Right atrium auricular region (tissue), 2 donors: ENCODE measurements around the gene MPPED2. TPM values are rescaled to one million over a fixed set of nuclear protein-coding genes. Genes with fewer than 3 reads are reported as not detected.
A peak's percentile ranks its signal among the peaks of the same experiment; 100 is the strongest.

Experiments used
- DNase-seq: peaks from one replicate; pipeline ENCODE4 v3.0.0-alpha.2; 2019; ENCODE audit warnings: low spot score
- H3K27ac ChIP-seq, 2 donors: fragments of 200-600 bp; sonication (generic); 1 replicate in 1 of 2; 2 replicates in 1 of 2; pipeline ENCODE4 v1.5.1; 2016 to 2019
- H3K27me3 ChIP-seq, 2 donors: fragments of 200-600 bp; sonication (generic); one replicate each; pipeline versions ENCODE4 v1.5.1 to v1.6.0; 2017 to 2019
- H3K36me3 ChIP-seq: fragments of 200-600 bp; sonication (generic); one replicate; pipeline ENCODE4 v1.5.1; 2016
- H3K4me1 ChIP-seq, 2 donors: fragments of 200-600 bp; sonication (generic); one replicate each; pipeline versions ENCODE4 v1.5.1 to v1.6.0; 2017 to 2019
- H3K4me3 ChIP-seq, 2 donors: fragments of 200-600 bp; sonication (generic); 1 replicate in 1 of 2; 2 replicates in 1 of 2; pipeline ENCODE4 v1.5.1; 2017 to 2019; ENCODE audit warnings: mild to moderate bottlenecking in 1 of 2, moderate library complexity in 1 of 2
- H3K9me3 ChIP-seq, 2 donors: fragments of 200-600 bp; sonication (generic); one replicate each; pipeline ENCODE4 v1.5.1; 2019
- CTCF ChIP-seq, 2 donors: fragments of 200-600 bp; sonication (generic); IDR thresholded peaks; one replicate each; pipeline ENCODE4 v1.5.1; 2019; ENCODE audit warnings: antibody characterized with exemption in 2 of 2
- total RNA-seq, 2 donors: library from RNA; depleted of rRNA; stranded (reverse); fragments of >200 nt; gene quantifications; one replicate each; pipeline ENCODE4 v1.1.0, GENCODE V29; 2016

Gene MPPED2
- total RNA-seq, 2 donors from 2014 or later = 1.1 to 1.6 TPM

GRCh38 chr11:30497600-30497999, 88.6 kb downstream of the MPPED2 start:
- no peak for DNase-seq
- no peak overlapping the region for H3K4me3 ChIP-seq
- H3K36me3 ChIP-seq = no peaks in the 10 kb centered on the region
- no peaks in the 10 kb centered on the region for H3K9me3 ChIP-seq
- peaks cover 0 to 5% of the 10 kb centered on the region in 2 donors for H3K4me1 ChIP-seq
- H3K27me3 ChIP-seq = no peaks in the 10 kb centered on the region
- TF ChIP-seq CTCF (IDR thresholded peaks at IDR 0.05) = no peak
- H3K27ac ChIP-seq = no peak overlapping the region

GRCh38 chr11:30496935-30497334, 89.2 kb downstream of the MPPED2 start:
- H3K27me3 ChIP-seq = no peaks in the 10 kb centered on the region
- no peak for DNase-seq
- H3K36me3 ChIP-seq = no peaks in the 10 kb centered on the region
- H3K4me3 ChIP-seq = no peak overlapping the region
- no peak overlapping the region for H3K27ac ChIP-seq
- H3K9me3 ChIP-seq = no peaks in the 10 kb centered on the region
- peaks cover 0 to under 1% of the 10 kb centered on the region in 2 donors for H3K4me1 ChIP-seq
- TF ChIP-seq CTCF (IDR thresholded peaks at IDR 0.05) = no peak

GRCh38 chr11:30495437-30495836, 90.7 kb downstream of the MPPED2 start:
- no peaks in the 10 kb centered on the region for H3K36me3 ChIP-seq
- H3K4me3 ChIP-seq = no peak overlapping the region
- DNase-seq = no peak
- no peak overlapping the region for H3K27ac ChIP-seq
- no peaks in the 10 kb centered on the region for H3K9me3 ChIP-seq
- H3K4me1 ChIP-seq = no peaks in the 10 kb centered on the region
- no peaks in the 10 kb centered on the region for H3K27me3 ChIP-seq
- no peak for TF ChIP-seq CTCF (IDR thresholded peaks at IDR 0.05)

DNA sequence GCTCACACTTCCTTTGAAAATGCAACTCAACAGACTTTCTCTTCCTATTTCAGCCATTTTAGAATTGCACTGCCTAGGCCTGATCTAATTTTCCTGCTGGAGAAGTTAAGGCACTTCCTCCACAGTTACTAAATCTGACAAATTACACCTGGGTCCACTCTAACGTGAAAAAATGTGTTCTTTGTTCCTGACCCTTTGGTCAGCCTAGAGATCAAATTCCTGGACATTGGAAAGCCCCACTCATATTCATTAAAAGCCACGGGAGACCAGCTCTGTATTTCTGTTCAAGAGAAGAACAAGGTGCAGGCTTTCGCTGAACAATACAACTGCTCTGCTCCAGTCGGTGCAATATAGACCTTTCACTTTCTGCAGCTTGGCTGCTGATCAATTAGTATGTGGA, 96.6 kb downstream of the MPPED2 start:
- Histone ChIP-seq H3K4me1 (peaks cover 0 to 26% of the 10 kb centered on the region in 2 donors), H3K27ac (no peak overlapping the region), H3K27me3 (no peaks in the 10 kb centered on the region), H3K36me3 (no peaks in the 10 kb centered on the region), H3K9me3 (no peaks in the 10 kb centered on the region), H3K4me3 (no peak overlapping the region)
- no peak for TF ChIP-seq CTCF (IDR thresholded peaks at IDR 0.05)
- no peak for DNase-seq

GRCh38 chr11:30489076-30489475, 97.1 kb downstream of the MPPED2 start:
- Histone ChIP-seq H3K27ac (no peak overlapping the region), H3K4me1 (peaks cover 0 to 26% of the 10 kb centered on the region in 2 donors), H3K36me3 (no peaks in the 10 kb centered on the region), H3K9me3 (no peaks in the 10 kb centered on the region), H3K4me3 (no peak overlapping the region), H3K27me3 (no peaks in the 10 kb centered on the region)
- no peak for TF ChIP-seq CTCF (IDR thresholded peaks at IDR 0.05)
- no peak for DNase-seq

DNA sequence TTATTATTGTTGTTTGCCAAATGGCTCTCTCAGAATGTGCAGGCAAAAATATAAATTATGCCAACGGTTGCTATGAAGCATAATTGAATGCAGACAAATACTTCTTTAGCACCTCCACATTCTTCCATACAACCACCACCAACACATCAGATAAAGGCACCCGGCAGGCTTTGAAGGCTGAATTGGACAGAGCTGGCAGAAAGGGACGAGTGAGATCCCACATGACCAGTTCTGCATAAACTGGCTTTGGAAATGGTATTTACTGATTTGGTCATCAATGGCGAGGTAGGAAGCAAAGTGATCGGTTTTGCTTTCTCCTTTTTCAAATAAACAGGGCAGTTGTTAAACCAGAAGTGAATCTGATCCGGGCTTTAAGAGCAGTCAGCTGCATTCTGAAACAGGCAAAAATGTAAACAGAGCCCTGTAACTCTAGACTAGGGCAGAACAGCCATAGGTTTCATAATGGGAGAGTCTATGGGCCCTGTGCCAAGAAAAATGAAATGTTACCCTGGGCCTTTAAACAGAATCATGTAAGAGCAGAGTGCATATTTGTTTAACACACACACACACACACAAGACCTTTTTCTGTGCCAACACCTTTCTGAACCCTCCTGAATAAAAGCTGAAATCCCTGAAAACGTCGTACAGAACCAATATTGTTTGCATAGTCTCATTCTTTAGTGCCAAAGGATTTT, 97.7 kb downstream of the MPPED2 start:
- TF ChIP-seq CTCF (IDR thresholded peaks at IDR 0.05) = no peak
- H3K27ac ChIP-seq = peak overlapping the region in 1 of 2 donors; percentile 17

More for the DNA sequence above, 97.7 kb downstream of the MPPED2 start:
- no peaks in the 10 kb centered on the region for H3K36me3 ChIP-seq
- H3K4me1 ChIP-seq = peaks cover 0 to 26% of the 10 kb centered on the region in 2 donors
- H3K9me3 ChIP-seq = no peaks in the 10 kb centered on the region
- no peaks in the 10 kb centered on the region for H3K27me3 ChIP-seq
- no peak overlapping the region for H3K4me3 ChIP-seq
- DNase-seq = no peak
